Immature natural killer cell (primary cell): Measurements from ENCODE around the gene GPC6. TPM values are rescaled to one million over a fixed set of nuclear protein-coding genes. Genes with fewer than 3 reads are reported as not detected.

Experiments used
- DNase-seq, 3 donors: peaks; one replicate each; pipeline ENCODE4 v3.0.0; 2022; ENCODE audit warnings: mixed read lengths in 1 of 3
- H3K27ac Mint-ChIP-seq, 6 donors: one replicate each; pipeline ENCODE4 v1.8.0; 2020; ENCODE audit warnings: mixed read lengths in 6 of 6, mild to moderate bottlenecking in 5 of 6, inconsistent platforms in 4 of 6, moderate library complexity in 3 of 6
- H3K27me3 Mint-ChIP-seq, 3 donors: one replicate each; pipeline ENCODE4 v1.8.0; 2020 to 2021; ENCODE audit warnings: low read depth in 3 of 3, mild to moderate bottlenecking in 3 of 3, mixed read lengths in 3 of 3, moderate library complexity in 3 of 3, inconsistent platforms in 1 of 3
- H3K36me3 Mint-ChIP-seq, 3 donors: one replicate each; pipeline ENCODE4 v1.8.0; 2020; ENCODE audit warnings: mixed read lengths in 3 of 3, inconsistent platforms in 2 of 3, mild to moderate bottlenecking in 2 of 3
- H3K4me1 Mint-ChIP-seq, 2 donors: one replicate each; pipeline ENCODE4 v1.8.0; 2020; ENCODE audit warnings: inconsistent platforms in 2 of 2, mild to moderate bottlenecking in 2 of 2, mixed read lengths in 2 of 2, moderate library complexity in 1 of 2
- H3K4me3 Mint-ChIP-seq, 5 donors: one replicate each; pipeline ENCODE4 v1.8.0; 2020; ENCODE audit warnings: mild to moderate bottlenecking in 5 of 5, mixed read lengths in 5 of 5, inconsistent platforms in 3 of 5, moderate library complexity in 3 of 5
- H3K9me3 Mint-ChIP-seq, 6 donors: one replicate each; pipeline ENCODE4 v1.8.0; 2020; ENCODE audit warnings: mild to moderate bottlenecking in 6 of 6, mixed read lengths in 6 of 6, inconsistent platforms in 4 of 6, moderate library complexity in 3 of 6
- polyA plus RNA-seq, 3 donors: library from polyadenylated mRNA; unstranded; fragments of 300-500 nt; fragmentation: Illumina TruSeq; gene quantifications; one replicate each; pipeline ENCODE4 v1.2.3, GENCODE V29; 2021

GPC6 gene
- polyA plus RNA-seq, 3 donors from 2014 or later: not detected

DNA sequence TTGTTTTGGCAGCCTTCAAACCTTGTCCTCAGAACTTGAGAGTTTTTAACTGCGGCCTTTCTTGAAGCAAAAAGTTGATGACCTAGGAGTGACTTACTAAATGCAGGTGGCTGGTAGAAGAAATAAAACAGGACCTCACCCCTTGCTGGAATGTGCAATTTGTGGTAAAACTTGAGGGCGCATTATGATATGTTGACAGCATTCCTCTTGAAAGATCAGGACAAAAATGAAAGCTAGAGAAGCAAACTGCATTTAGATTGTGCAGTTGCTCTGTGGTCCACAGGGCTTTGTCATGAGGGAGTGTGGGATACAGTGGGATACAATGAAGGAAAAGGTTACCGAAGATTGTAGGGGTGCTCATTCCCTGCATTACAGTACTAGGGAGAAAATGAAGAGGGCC, 504.2 kb downstream of the GPC6 start:
- Mint-ChIP-seq H3K4me3 (no peak overlapping the region), H3K4me1 (no peaks in the 10 kb centered on the region), H3K36me3 (peaks cover 0 to 2% (median 0%) of the 10 kb centered on the region in 3 donors), H3K9me3 (peaks cover 0 to 12% (median 4%) of the 10 kb centered on the region in 6 donors), H3K27me3 (no peaks in the 10 kb centered on the region), H3K27ac (no peak overlapping the region)
- DNase-seq: no peak

DNA sequence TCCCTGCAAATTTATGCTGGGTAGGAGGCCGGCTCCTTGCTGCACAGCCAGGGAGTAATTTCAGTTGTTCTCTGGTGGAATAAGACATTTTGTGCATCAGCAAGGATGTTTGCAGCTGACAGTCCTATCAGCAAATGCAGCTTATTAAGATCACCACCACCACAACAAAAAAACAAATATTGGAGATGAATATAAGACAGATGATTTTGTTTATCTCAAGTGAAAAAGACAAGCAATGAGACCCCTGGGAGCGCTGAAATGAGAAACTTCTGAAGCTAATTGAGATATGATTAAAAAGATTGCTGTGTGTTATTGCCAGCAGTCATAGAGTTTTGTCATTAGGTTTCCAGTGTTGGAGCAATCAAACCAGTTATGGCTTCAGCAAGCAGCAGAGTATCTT, 505.6 kb downstream of the GPC6 start:
- Mint-ChIP-seq H3K36me3 (peaks cover 0 to 2% (median 0%) of the 10 kb centered on the region in 3 donors), H3K4me3 (no peak overlapping the region), H3K9me3 (peaks cover 0 to 8% (median 4%) of the 10 kb centered on the region in 6 donors), H3K4me1 (no peaks in the 10 kb centered on the region), H3K27ac (no peak overlapping the region), H3K27me3 (no peaks in the 10 kb centered on the region)
- DNase-seq: no peak

DNA sequence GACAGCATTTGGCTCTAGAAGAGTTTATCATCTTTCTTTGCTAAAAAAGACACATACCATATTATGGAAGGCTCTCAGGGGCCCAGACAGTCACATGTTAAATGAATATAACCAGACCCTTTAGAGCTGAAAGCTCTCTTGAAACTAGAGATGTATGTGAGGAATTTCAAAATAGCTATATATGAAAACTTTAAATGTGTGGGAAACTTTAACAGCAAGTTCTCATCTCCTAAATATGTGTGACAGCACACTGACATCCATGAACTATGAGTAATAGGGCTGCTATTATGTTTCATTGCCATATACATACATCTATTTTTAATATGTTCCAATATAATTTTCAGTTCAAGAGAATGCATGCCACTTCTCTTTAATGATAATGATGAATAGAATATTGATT, 509.5 kb downstream of the GPC6 start:
- Mint-ChIP-seq H3K27me3 (no peaks in the 10 kb centered on the region), H3K36me3 (peaks cover 0 to 2% (median 0%) of the 10 kb centered on the region in 3 donors), H3K9me3 (peaks cover 0 to 7% (median 4%) of the 10 kb centered on the region in 6 donors), H3K4me1 (no peaks in the 10 kb centered on the region), H3K4me3 (no peak overlapping the region), H3K27ac (no peak overlapping the region)
- no peak for DNase-seq

DNA sequence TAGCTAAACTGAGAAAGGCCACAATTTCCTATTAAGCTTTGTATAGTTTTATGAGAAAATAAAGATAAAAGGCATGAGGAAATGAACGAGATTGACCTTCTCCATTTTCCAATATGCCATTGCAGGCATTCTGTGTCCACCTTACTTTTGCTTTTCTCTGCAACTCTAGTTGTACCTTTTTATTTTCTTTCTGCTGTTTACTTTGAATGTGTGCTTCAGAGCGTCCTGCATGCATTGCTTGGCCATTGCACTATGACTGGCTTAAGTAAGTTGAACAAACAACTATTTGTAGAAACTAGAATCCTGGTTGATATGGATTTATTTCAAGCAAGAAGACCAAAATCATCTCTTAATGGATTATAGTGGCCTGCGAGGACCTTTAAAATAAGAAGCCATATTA, 510.3 kb downstream of the GPC6 start:
- DNase-seq: no peak
- Mint-ChIP-seq H3K9me3 (peaks cover 0 to 12% (median 4%) of the 10 kb centered on the region in 6 donors), H3K4me1 (no peaks in the 10 kb centered on the region), H3K36me3 (peaks cover 0 to 2% (median 0%) of the 10 kb centered on the region in 3 donors), H3K27ac (no peak overlapping the region), H3K4me3 (no peak overlapping the region), H3K27me3 (no peaks in the 10 kb centered on the region)

DNA sequence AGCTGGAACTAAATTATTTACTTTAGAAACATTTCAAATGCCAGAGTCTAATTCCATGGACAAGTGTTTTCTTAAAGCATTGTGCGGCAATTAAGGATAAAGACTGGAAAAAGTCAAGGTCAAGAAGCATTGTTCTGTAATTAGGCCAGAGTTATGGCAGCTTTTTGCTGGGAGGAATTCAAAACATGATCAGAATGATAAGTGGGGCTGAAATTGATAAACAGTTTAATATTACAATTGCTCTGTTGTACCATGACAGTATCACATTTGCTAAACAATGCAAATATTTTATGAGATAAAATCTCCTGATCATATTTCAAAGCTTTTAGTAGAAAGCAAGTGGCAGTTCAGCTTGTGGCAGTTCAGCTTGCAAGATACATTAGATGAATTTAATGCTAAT, 513.7 kb downstream of the GPC6 start:
- Mint-ChIP-seq H3K36me3 (no peaks in the 10 kb centered on the region), H3K4me3 (no peak overlapping the region), H3K27me3 (no peaks in the 10 kb centered on the region), H3K4me1 (no peaks in the 10 kb centered on the region), H3K9me3 (peaks cover 2 to 22% (median 9%) of the 10 kb centered on the region in 6 donors), H3K27ac (no peak overlapping the region)
- no peak for DNase-seq

DNA sequence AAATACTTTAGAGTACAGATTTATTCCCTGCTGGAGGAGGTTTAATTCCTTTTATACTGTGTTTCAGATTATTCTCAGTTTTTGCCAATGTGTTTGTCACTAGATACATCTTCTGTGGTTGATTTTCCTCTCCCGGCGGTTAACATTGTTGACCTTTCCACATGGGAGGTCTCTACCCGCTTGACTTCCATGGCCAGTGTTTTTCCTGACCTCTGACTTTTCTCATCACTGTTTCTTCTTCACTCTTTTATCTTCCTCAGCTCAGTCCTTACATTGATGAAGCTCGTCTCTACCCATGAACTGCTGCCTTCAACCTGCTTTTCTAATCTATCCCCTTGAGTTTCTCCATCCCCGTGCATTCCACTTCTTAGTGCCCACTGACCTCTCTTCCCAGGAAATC, 517.4 kb downstream of the GPC6 start:
- no peak for DNase-seq
- Mint-ChIP-seq H3K9me3 (peaks cover 2 to 24% (median 9%) of the 10 kb centered on the region in 6 donors), H3K27me3 (no peaks in the 10 kb centered on the region), H3K4me3 (no peak overlapping the region), H3K4me1 (no peaks in the 10 kb centered on the region), H3K27ac (no peak overlapping the region), H3K36me3 (no peaks in the 10 kb centered on the region)

DNA sequence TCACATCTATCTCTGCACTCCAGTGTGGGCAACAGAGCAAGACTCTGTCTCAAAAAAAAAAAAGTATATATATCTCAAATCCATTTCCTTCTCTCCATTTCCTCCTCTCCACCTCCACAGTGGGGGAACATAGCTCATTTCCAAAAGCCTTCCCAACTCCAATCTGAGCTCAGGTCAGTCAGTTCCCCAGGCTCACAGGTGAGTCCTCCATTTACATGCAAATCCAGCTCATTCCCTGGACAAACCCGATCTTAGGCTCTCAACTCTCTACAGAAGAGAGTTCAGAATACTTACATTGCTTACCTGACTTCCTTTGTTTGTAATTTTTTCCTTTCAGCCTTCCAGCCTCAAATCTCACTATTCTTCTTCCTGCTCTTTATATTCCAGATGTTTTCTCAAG, 518.3 kb downstream of the GPC6 start:
- H3K9me3 Mint-ChIP-seq: peaks cover 2 to 24% (median 10%) of the 10 kb centered on the region in 6 donors
- no peaks in the 10 kb centered on the region for H3K4me1 Mint-ChIP-seq
- H3K27me3 Mint-ChIP-seq: no peaks in the 10 kb centered on the region
- DNase-seq: no peak
- no peaks in the 10 kb centered on the region for H3K36me3 Mint-ChIP-seq
- no peak overlapping the region for H3K4me3 Mint-ChIP-seq
- H3K27ac Mint-ChIP-seq: no peak overlapping the region

DNA sequence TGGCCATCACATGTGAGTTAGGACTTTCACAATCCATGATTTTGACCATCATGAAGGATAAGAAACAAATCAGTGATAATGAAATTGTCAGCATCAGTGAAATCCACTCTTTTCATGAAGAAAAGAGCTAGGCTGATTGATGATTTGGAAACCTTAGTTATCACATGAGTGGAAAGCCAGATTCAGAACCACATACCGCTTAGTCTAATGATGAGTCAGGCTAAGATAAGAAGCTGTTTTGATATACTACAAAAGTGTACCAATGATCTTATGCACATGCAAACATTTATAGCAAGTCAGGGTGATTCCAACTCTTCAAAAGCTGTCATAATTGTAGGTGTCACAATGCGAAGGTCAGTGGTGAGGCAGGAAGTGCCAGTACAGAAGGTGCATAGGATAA, 519.3 kb downstream of the GPC6 start:
- Mint-ChIP-seq H3K36me3 (no peaks in the 10 kb centered on the region), H3K4me3 (no peak overlapping the region), H3K27me3 (no peaks in the 10 kb centered on the region), H3K4me1 (no peaks in the 10 kb centered on the region), H3K9me3 (peaks cover 2 to 28% (median 11%) of the 10 kb centered on the region in 6 donors), H3K27ac (no peak overlapping the region)
- no peak for DNase-seq

DNA sequence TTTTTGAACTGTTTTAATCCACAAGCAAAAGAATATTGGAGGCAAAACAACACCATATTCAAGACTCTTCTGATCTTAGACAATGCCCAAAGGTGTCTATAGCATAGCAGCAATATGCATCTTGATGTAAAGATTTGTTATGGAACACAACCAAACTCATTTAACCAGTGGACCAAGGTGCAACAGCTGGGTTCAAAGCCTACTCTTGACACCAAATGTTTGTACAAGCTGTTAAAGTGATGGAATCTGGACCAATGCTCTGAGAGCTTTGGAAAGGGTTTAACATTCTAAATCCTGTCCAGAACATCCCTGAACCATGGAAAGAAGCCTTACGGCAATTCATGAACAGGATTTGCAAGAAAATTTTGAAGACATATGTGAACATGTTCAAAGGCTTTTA, 520.0 kb downstream of the GPC6 start:
- peaks cover 2 to 22% (median 10%) of the 10 kb centered on the region in 6 donors for H3K9me3 Mint-ChIP-seq
- H3K4me3 Mint-ChIP-seq: no peak overlapping the region
- no peak for DNase-seq
- H3K4me1 Mint-ChIP-seq: no peaks in the 10 kb centered on the region
- no peaks in the 10 kb centered on the region for H3K36me3 Mint-ChIP-seq
- H3K27ac Mint-ChIP-seq: no peak overlapping the region
- H3K27me3 Mint-ChIP-seq: no peaks in the 10 kb centered on the region

DNA sequence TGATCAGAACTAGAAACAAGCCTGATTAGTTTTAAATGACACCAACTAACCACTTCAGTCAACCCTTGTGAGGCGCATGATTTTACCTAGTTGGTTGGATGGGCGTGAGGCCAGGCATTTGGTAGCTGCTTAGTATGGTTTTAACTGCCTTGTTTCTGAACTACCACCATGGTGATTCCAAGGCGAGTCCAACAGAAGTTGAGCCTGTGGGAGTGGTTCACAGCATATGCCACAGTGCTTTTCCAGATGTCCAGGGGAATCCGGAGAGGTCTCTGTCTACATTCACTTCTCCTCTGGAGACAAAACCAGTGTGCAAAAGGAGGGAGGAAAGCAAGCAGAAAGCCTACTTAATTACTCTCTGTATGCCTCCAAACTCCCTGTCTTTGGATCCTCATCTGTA, 524.1 kb downstream of the GPC6 start:
- Mint-ChIP-seq H3K27me3 (peaks cover 0 to 2% (median 0%) of the 10 kb centered on the region in 3 donors), H3K4me3 (no peak overlapping the region), H3K9me3 (peaks cover 0 to 8% (median 2%) of the 10 kb centered on the region in 6 donors), H3K36me3 (no peaks in the 10 kb centered on the region), H3K4me1 (no peaks in the 10 kb centered on the region), H3K27ac (no peak overlapping the region)
- DNase-seq: no peak

DNA sequence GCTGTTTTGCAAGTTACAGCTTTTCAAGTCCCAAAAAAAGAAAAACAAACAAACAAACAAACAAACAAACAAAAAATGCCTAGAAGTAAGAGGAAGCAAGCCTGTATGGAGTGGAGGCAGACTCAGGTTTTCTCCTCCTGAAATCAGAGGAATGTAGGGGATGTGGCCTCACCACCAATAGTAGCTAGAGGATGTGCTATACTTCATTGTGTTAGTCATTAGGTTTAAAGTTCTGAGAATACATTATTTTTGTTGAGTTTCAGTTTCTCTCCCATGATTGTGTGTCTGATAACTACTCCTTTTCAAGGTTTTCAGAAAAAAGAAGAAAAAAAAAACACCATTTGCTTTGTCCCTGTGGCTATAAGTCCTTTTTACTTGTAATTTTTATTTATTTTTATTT, 524.5 kb downstream of the GPC6 start:
- no peak for DNase-seq
- Mint-ChIP-seq H3K4me3 (no peak overlapping the region), H3K27ac (no peak overlapping the region), H3K4me1 (no peaks in the 10 kb centered on the region), H3K9me3 (peaks cover 0 to 8% (median 2%) of the 10 kb centered on the region in 6 donors), H3K36me3 (no peaks in the 10 kb centered on the region), H3K27me3 (peaks cover 0 to 3% (median 2%) of the 10 kb centered on the region in 3 donors)

DNA sequence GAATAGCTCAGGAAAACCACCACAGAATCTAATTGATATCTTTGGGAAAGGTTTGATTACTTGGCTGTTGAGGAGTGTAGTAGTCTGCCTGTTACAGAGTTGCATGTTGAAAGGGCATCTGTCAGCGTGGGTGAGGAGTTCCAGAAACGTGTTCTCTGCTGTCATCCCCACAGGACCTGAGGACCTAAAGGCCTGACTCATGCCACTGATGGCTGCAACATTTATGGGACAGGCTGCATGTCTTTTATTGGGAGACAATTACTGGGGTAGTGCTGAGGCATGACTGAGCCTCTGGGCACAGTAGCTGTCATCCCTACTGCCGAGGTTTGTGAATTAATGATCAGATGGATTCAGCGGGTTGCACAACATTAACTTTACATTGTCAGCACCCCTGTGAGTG, 525.9 kb downstream of the GPC6 start:
- peaks cover 0 to 3% (median 2%) of the 10 kb centered on the region in 3 donors for H3K27me3 Mint-ChIP-seq
- no peak overlapping the region for H3K27ac Mint-ChIP-seq
- no peak for DNase-seq
- H3K4me1 Mint-ChIP-seq: no peaks in the 10 kb centered on the region
- peaks cover 0 to 6% (median 2%) of the 10 kb centered on the region in 6 donors for H3K9me3 Mint-ChIP-seq
- H3K4me3 Mint-ChIP-seq: no peak overlapping the region
- H3K36me3 Mint-ChIP-seq: no peaks in the 10 kb centered on the region

DNA sequence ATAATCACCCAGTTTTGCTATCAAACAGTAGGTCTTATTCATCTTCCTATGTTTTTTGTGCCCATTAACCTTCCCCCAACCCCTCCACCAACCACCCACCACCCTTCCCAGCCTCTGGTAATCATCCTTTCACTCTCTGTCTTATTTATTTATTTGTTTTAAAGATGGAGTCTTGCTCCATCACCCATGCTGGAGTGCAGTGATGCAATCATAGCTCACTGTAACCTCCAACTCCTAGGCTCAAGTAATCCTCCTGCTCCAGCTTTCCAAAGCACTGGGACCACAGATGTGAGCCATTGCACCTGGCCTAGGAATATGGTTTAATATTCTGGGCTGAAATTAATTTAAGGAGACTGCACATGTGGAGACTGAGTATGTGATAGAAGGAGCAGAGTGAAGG, 527.0 kb downstream of the GPC6 start:
- Mint-ChIP-seq H3K4me1 (no peaks in the 10 kb centered on the region), H3K27ac (no peak overlapping the region), H3K36me3 (no peaks in the 10 kb centered on the region), H3K27me3 (peaks cover 0 to 3% (median 2%) of the 10 kb centered on the region in 3 donors), H3K4me3 (no peak overlapping the region), H3K9me3 (peaks cover 0 to 6% (median 2%) of the 10 kb centered on the region in 6 donors)
- DNase-seq: no peak

DNA sequence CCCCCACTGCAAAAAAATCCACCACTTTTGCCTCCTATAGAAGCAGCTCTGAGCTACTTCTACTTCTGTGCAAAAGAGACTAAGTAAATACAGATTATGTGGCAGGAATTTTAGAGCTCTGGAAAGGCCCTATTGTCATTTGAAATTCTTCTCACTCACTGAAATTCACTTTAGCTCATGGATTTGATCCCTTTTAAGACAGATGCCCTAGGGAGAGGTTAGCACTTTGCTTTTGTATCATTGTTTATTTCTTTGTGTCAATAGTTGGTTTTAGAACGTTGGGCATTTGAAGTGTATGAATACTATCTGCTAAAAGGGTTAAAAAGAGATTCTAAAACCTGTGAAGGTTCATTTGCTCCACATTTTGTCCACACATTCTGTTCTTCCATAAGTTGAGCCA, 528.7 kb downstream of the GPC6 start:
- no peak overlapping the region for H3K4me3 Mint-ChIP-seq
- H3K4me1 Mint-ChIP-seq: no peaks in the 10 kb centered on the region
- DNase-seq: no peak
- no peak overlapping the region for H3K27ac Mint-ChIP-seq
- H3K36me3 Mint-ChIP-seq: no peaks in the 10 kb centered on the region
- H3K27me3 Mint-ChIP-seq: peaks cover 0 to 3% (median 2%) of the 10 kb centered on the region in 3 donors
- peaks cover 0 to 4% (median 2%) of the 10 kb centered on the region in 6 donors for H3K9me3 Mint-ChIP-seq

DNA sequence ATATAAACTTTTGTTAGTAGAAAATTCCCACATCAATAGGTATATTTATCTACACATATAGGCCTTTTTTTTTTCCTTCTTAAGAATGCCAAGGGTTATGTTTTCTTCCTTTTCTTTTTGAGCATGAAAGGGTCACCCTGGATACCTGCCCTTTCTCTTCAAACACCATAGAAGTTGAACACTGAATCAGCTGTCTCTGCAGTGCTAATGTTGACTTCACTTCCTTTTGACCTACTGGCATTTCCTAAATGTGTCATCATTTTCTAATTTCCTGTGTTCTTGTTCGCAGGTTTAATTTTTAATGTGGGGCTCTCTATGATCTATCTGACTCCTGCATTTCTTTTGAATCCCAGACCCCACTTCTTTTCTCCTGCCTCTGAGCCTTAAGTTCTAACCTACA, 532.0 kb downstream of the GPC6 start:
- H3K4me3 Mint-ChIP-seq: no peak overlapping the region
- no peak overlapping the region for H3K27ac Mint-ChIP-seq
- no peak for DNase-seq
- no peaks in the 10 kb centered on the region for H3K36me3 Mint-ChIP-seq
- H3K27me3 Mint-ChIP-seq: peaks cover 1 to 3% (median 2%) of the 10 kb centered on the region in 3 donors
- no peaks in the 10 kb centered on the region for H3K4me1 Mint-ChIP-seq
- H3K9me3 Mint-ChIP-seq: peaks cover 0 to 3% (median 2%) of the 10 kb centered on the region in 6 donors
